Lung microvascular endothelial cell (primary cell): ENCODE results near the gene ATP9B. TPM values are rescaled to one million over a fixed set of nuclear protein-coding genes. Genes with fewer than 3 reads are reported as not detected.
"Not testable (repeated sequence)": the region's sequence is repeated elsewhere in the genome, so short reads cannot be mapped to it uniquely, and the experiment has no call there.

ENCODE experiments used
- DNase-seq, 2 donors: peaks; one replicate each; pipeline versions ENCODE4 v3.0.0 to v3.0.0-alpha.2; 2010; ENCODE audit warnings: low read depth in 2 of 2
- total RNA-seq: library from RNA; depleted of rRNA; stranded (reverse); fragments of >200 nt; gene quantifications from 2 replicates; pipeline ENCODE4 v1.2.1, GENCODE V29; 2014

Gene ATP9B
- total RNA-seq, 1 donor from 2014 or later = 29.0 TPM

DNA sequence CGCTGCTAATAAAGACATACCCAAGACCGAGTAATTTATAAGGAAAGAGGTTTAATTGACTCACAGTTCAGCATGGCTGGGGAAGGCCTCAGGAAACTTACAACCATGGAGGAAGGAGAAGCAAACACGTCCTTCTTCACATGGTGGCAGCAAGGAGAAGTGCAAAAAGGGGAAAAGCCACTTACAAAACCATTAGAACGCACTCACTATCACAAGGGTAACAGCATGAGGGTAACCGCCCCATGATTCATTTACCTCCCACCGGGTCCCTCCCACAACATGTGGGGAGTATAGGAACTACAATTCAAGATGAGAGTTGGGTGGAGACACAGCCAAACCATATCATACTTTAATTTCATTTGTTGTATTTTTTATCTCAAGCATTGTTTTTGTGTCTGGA is 67.5 kb downstream of the ATP9B start:
- DNase-seq = no peak

- no peak for DNase-seq
Observed at GRCh38 chr18:79139206-79139605, 70.0 kb downstream of the ATP9B start.

GRCh38 chr18:79147014-79147413 is 77.8 kb downstream of the ATP9B start:
- DNase-seq = no peak

DNA sequence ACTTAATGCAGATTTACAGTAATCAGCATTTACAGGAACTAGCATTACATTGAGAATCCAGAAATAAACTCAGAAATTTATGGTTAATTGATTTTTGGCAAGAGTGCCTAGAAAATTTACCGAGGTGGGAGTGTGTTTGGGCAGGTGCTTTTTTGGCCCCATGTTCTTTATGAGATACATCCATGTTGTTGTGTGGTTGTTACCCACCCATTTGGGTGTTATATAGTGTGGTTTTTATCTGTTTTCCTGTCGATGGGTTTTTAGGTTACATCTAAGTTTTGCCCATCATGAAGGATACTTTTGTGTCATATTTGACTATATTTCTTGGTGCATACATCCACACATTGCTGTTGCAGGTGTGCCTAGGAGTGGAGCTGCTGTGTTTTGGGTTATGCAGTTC is 82.0 kb downstream of the ATP9B start:
- no peak for DNase-seq

- no peak for DNase-seq
Observed at GRCh38 chr18:79156327-79156726, 87.1 kb downstream of the ATP9B start.

DNA sequence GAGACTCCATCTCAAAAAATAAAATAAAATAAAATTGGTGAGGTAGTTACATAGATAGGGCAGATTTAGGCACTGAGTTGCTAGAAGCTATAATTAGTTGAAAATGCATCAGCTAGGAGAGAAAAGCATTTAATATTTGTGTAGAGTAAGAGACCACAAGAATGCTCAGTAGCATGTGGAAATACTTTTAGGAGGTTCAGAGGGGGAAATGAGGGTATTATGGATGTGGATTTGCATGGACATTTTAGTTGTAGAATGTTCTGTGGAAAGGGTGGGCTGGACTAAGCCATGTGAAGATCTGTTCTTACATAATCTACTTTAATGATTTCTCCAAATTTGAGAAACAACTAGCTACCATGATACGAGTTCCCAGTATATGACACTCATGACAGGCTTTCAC is 95.5 kb downstream of the ATP9B start:
- DNase-seq = no peak

DNA sequence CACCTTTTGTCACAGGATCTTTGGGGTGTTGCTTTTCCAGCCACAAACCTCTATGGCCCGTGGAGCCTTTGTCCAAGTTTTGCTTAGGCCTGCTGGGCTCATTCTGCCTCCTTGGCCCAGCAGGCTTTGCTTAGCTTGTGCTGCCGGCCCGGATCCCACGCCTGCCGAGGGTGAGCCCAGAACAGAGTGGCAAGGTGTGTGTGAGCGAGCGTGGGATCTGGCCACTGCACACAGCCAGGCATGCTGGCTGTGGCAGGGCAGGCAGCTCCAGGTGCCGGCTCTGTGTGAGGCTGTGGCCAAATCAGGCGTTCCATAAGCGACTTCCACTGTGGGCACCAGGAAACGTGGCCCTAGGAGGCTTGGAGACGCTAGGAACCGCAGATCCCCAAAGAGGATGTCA is 97.5 kb downstream of the ATP9B start:
- DNase-seq = no peak

GRCh38 chr18:79167526-79168190 is 98.5 kb downstream of the ATP9B start:
- no peak for DNase-seq

GRCh38 chr18:79169958-79170555 is 100.9 kb downstream of the ATP9B start:
- DNase-seq = peak; percentile 49 to 77

GRCh38 chr18:79172331-79172730 is 103.1 kb downstream of the ATP9B start:
- not testable (repeated sequence) for DNase-seq

GRCh38 chr18:79173742-79174141 is 104.5 kb downstream of the ATP9B start:
- no peak for DNase-seq

- DNase-seq = no peak
Observed at GRCh38 chr18:79178113-79178531, 108.9 kb downstream of the ATP9B start.

GRCh38 chr18:79182047-79182713 is 113.0 kb downstream of the ATP9B start:
- no peak for DNase-seq

GRCh38 chr18:79185648-79186047 is 116.5 kb downstream of the ATP9B start:
- DNase-seq = no peak

DNA sequence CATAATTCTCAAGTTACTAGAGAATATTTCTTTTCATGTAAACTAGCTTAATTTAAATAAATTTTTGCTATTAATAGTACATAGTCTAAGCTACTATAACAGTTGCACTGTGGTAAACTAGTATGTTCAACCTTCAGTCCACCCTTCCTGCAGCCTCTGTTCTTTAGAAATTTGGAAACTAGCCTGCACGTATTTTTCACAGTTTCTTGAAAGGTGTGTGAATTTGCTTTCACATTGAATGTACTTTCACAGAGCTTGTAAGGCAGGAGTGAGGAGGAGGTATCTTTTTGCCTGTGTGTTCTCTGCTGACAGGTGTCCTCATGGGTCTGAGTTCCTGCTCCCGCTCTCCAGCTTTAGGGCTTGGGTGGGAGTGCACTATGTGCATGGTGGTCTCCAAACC is 117.5 kb downstream of the ATP9B start:
- no peak for DNase-seq

DNA sequence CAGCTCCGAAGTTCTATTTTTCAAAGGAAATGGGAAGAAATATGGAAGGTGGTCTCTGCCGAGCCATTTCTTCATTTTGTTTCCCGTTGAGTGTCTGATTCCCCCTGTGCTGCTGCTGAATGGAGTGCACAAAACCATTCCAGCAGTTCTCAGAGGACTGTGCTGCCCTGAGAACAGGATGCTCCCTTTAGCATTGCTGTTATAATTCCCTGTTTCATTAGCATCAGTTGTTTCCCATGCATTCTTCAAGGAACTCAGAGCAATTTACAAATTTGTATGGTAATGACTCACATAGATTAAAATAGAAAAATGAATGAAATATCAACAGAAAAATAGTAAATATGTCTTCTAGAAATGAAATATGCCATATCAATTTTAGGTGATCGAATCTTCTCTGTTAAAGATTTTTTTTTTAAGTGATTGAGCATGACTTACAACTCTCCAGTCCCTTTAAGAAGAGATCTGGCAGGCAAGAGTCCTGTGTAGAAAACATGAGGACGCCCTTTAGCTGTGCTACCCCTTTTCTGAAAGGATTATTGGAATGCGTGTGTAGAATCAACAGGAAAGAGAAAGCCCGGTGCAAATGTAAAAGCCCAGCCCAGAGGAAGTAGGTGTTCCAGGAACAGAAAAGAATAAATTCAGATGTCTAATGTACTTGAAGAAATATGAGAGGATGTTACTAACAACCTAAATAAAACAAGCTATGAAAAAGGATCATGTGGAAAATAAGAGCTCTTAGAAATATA is 118.5 kb downstream of the ATP9B start:
- peak; percentile 28 to 56 for DNase-seq

GRCh38 chr18:79191418-79191817 is 122.2 kb downstream of the ATP9B start:
- no peak for DNase-seq

DNA sequence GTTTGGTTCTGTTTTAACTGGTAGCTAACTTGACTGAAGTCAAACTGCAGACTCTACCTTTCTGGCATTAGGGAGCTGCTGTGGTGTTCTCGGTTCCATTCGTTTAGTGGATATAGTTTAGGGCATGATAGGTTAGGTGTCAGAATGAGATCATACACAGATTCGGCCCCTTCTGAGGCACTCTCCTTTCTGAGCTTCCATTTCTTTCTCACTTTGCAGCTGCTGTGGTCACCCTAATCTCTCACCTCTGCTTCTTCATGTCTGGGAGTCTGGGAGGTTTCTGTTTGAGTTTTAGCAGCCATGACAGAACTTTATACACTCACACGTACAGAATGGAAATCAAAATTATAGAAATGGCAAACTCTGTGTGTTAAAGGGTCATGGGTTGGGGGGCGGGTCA is 122.8 kb downstream of the ATP9B start:
- no peak for DNase-seq

DNA sequence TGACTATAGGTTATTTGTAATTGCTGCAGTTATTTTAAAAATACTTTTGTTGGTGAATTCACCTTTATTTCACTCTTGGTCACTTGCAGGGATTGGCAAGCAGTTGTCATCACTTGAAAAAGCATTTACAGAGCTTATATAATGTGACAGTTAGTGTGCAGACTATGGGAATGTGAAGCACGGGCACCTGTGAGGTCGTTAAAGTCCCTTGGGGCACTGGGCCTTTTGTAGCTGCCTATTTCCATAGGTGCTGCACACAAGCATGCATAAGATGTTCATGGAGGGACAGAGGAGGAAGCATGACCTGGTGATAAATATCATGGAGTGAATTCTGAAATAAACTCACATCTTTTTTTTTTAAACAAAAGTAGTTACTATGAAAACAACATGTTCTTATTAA is 124.6 kb downstream of the ATP9B start:
- no peak for DNase-seq

DNA sequence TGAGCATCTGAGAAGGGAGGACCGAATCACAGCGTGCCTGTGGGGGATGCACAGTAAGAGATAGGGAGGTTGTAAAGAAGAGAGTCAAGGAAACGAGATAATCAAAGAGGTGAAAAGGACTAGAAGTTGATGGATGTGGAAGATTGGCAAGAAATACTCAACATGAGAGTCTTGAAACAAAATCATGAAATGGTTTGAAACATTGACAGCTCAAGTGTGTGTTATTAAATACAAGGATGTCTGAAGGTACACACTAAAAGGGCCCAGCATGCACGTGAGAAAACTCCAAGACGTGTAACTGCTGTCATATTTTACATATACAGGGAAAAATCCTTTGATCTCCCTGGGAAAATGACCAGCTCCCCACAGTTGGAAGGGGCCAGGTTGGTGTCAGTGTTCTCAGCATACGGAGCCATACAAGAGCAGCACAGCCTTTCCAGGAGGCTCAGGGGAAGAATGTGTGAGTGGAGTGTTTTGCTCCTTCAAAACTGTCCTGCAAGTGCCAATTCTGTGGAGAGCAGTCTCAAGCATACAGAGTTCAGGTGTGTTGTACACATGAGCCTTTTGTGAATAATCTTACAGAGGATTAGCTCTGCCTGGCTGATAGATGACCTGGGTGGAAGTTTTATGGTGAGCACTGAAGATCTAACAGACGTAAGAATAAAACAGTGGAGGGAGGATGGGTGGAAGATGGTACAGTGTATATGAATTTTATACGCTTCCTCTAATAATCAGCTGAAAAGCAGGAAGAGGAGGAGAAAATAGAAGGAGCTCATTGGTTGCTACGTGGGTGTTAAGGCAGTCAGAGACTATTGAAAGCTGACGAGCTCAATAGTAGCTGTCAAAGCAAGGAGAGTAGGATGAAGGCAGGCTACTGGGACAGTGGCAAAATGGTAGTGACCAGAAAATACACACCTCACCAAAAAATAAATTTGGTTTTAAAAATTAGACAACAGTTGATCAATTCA is 126.8 kb downstream of the ATP9B start:
- no peak for DNase-seq

DNA sequence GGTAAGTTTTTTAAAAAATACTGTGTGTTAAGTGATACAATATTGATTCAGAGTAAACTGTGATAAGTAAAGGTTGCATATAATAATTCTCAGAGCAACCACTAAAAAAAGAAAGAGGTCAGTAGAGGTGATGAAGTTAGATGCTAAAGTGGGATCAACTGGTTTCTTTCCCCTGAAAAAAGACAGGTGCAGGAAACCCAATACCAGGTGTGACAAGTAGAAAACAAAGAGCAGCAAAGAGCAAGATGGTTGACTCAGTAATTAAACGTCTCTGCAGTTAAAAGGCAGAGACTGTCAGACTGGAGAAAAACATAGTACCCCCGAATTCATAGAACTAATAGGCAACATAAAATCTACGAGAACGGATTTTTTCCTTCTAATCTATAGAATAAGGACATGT is 128.3 kb downstream of the ATP9B start:
- no peak for DNase-seq
